ENCODE measurements around the gene HMGCR.

DNA sequence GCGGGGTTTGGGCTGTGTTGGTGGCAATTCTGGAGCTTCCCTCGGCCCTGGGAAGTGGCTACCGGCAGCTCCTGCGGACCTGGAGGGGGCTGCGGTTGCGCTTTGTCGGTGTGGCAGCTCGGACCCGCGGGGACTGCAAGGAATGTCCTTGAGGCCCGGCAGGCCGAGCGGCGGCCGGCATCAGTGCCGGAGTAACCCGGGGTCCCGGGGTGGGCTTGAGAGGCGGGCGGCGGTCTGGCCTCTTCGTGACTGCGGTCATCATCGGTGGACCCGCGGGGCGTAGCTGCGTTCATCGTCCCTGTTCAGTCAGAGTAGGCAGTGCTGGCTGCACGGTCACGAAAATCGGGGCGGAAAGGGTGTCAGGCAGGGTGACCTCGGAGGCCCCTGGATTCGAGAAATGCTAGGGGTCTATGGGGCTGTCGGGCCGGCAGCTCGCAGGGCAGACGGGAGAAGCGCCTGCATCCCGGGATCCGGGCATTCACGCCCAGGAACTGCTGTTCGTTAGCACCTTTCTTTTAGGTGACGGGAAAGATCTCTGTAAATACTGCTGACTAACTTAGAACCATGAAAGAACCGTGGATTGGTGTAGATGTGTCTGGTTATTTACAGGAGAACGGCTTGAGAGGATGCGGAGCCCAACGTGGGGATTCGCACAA is 474 bp downstream of the HMGCR start:
- TF ChIP-seq POLR2AphosphoS5 (IDR thresholded peaks at IDR 0.05; ENCODE audit: low read depth, low read length), result no peak
- no peak for TF ChIP-seq RAD21 (IDR thresholded peaks at IDR 0.05; ENCODE audit: low read length)
